Heart left ventricle (tissue), 16 donors: ENCODE data around the gene STH. TPM values are rescaled to one million over a fixed set of nuclear protein-coding genes. Genes with fewer than 3 reads are reported as not detected.
A peak's percentile ranks its signal among the peaks of the same experiment; 100 is the strongest.
"Not testable (repeated sequence)": the region's sequence is repeated elsewhere in the genome, so short reads cannot be mapped to it uniquely, and the experiment has no call there.

Experiments
- ATAC-seq, 4 donors: fragments of 200-7000 bp; cut with Tn5 transposase; one replicate each; pipeline ENCODE4 v1.9.1; 2020 to 2022; ENCODE audit warnings: moderate library complexity in 4 of 4, mild to moderate bottlenecking in 3 of 4, moderate number of reproducible peaks in 1 of 4
- DNase-seq, 5 donors: peaks; one replicate each; pipeline ENCODE4 v3.0.0-alpha.2; 2020
- H3K27ac ChIP-seq, 12 donors: fragments of 200-600 bp; sonication (generic) in 4 of 12; one replicate each; pipeline versions ENCODE4 v1.5.0 to v1.8.0; 2016 to 2022; ENCODE audit warnings: mild to moderate bottlenecking in 2 of 12
- H3K27me3 ChIP-seq, 9 donors: fragments of 200-600 bp; sonication (generic) in 2 of 9; one replicate each; pipeline versions ENCODE4 v1.5.1 to v1.8.0; 2016 to 2022; ENCODE audit warnings: mild to moderate bottlenecking in 3 of 9
- H3K36me3 ChIP-seq, 9 donors: fragments of 200-600 bp; sonication (generic) in 2 of 9; one replicate each; pipeline versions ENCODE4 v1.5.0 to v1.8.0; 2018 to 2022; ENCODE audit warnings: mild to moderate bottlenecking in 2 of 9
- H3K4me1 ChIP-seq, 12 donors: fragments of 200-600 bp; sonication (generic) in 4 of 12; one replicate each; pipeline versions ENCODE4 v1.5.0 to v1.8.0; 2016 to 2022; ENCODE audit warnings: mild to moderate bottlenecking in 3 of 12
- H3K4me3 ChIP-seq, 12 donors: fragments of 200-600 bp; sonication (generic) in 4 of 12; one replicate each; pipeline versions ENCODE4 v1.5.0 to v1.8.0; 2017 to 2022; ENCODE audit warnings: mild to moderate bottlenecking in 9 of 12, moderate library complexity in 4 of 12
- H3K9me3 ChIP-seq, 12 donors: fragments of 200-600 bp; sonication (generic) in 4 of 12; one replicate each; pipeline versions ENCODE4 v1.5.0 to v1.8.0; 2016 to 2022; ENCODE audit warnings: mild to moderate bottlenecking in 1 of 12
- CTCF ChIP-seq, 12 donors: fragments of 200-600 bp; sonication (generic) in 4 of 12; IDR thresholded peaks; one replicate each; pipeline versions ENCODE4 v1.5.0 to v1.8.0; 2018 to 2022; ENCODE audit warnings: antibody characterized with exemption in 12 of 12, mild to moderate bottlenecking in 5 of 12
- POLR2A ChIP-seq, 2 donors: fragments of 450-650 bp; IDR thresholded peaks; one replicate each; pipeline ENCODE4 v1.6.1; 2017; ENCODE audit warnings: antibody characterized with exemption in 2 of 2, mild to moderate bottlenecking in 2 of 2, moderate library complexity in 2 of 2
- WGBS, 4 donors: extraction: QIAGEN DNeasy Blood & Tissue Kit in 2 of 4; methylation state at CpG; one replicate each; pipeline versions ENCODE4 v1.1.5 to v1.1.7; 2013 to 2018; 5-methylcytosine and 5-hydroxymethylcytosine counted together
- intact Hi-C, 10 donors: fragments of 100-400 bp; cut with DNase I; formaldehyde crosslinking; loops; one replicate each; pipeline versions ENCODE4 v1.11.1 to v1.14.2; 2022
- polyA plus RNA-seq, 2 donors: library from polyadenylated mRNA; stranded (reverse); fragments of 200-250 nt; gene quantifications; one replicate each; pipeline ENCODE4 v1.2.3, GENCODE V29; 2013
- total RNA-seq, 9 donors: library from RNA; depleted of rRNA in 2 of 9; stranded (reverse); fragments of >200 nt in 2 of 9; fragmentation: NEBNext Ultra II Directional in 3 of 9; extraction: Animal tissue kit (Norgen Biotek cat#: 25700) in 3 of 9; gene quantifications; one replicate each; pipeline versions ENCODE4 v1.1.0 to v1.2.4, GENCODE V29; 2016 to 2023
- donor health status: ischemic (EF 13 %, LVEDD 7.1; RV severe dilation, severe dysfunction).
- donor health status: healthy with polysubstance abuse.
- donor health status: DM: no; HTN: yes; CAD: no.
- donor health status: DM: no; HTN: no; CAD: no.
- donor health status: ischemic (EF 25% LVEDD 6.9; RV normal size, moderate dysfunction).
- donor health status: ischemic (EF 25% LVEDD 5.7; RV mildly dilated, moderate dysfunction).
- donor health status: healthy.
- donor health status: DM: yes; HTN: yes; CAD: no.
- donor health status: ischemic (EF 35%, LVEDD 5.7; RV mildly dilated, moderate dysfunction).
- donor health status: nonischemic (EF 11% LVEDD 7.7; RV severe dilation, severe dysfunction).
- donor health status: DM: yes; HTN: yes; CAD: no.
- donor health status: PGD.
- donor health status: ischemic (EF 29% LVEDD 5.4; RV normal size, mild dysfunction).
- donor health status: nonischemic (EF 23%, LVEDD 6.1; RV moderate dilation, normal function).

The STH gene
- total and polyA plus RNA-seq, 11 donors, result 0.56 to 1.6 TPM; not detected in 9

DNA sequence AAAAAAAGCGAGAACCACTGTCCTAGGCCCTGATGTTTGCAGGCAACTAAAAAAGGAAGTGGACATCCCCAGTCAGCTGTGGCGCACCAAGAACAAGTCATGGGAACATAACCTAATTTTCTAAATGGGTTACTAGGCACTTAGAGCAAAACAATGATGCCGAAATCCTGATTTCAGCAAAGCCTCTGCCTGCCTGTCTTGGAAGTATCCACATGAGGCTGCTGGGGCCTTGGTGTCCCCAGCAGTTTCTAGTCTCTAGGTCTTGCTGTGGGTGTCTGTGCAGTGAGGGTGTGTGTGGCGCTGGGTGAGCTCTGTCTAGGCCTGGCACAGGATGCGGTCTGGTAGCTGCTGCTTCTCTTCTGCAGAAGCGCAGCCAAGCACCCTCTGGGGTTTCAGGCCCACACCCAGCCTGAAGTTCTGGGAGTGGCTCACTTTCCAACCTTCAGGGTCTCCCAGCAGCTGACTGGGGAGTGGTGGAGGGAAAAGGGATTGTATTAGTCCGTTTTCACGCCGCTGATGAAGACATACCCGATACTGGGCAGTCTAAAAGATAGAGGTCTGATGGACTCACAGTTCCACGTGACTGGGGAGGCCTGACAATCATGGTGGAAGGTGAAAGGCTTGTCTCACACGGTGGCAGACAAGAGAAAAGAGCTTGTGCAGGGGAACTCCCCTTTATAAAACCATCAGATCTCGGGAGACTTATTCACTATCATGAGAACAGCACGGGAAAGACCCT, 21.1 kb downstream of the STH start:
- Histone ChIP-seq H3K4me3 (no peak overlapping the region), H3K4me1 (no peaks in the 10 kb centered on the region), H3K27me3 (no peaks in the 10 kb centered on the region), H3K27ac (peak overlapping the region in 1 of 12 donors; percentile 64), H3K36me3 (peaks cover 0 to 25% (median 0%) of the 10 kb centered on the region in 9 donors), H3K9me3 (no peaks in the 10 kb centered on the region)
- intact Hi-C loops, result loop anchor here in 1 of 10 donors (10.0 kb wide), 1 partner anchor 435 kb away; no protein-coding TSS in a partner anchor
- ATAC-seq (peak in 2 of 4 donors; percentile 35 to 45), DNase-seq (no peak)
- WGBS, 4 donors, result 87 to 91% (median 91%) methylated on average over 14 of the region's 14 CpGs
- TF ChIP-seq POLR2A (IDR thresholded peaks at IDR 0.05) (no peak), CTCF (IDR thresholded peaks at IDR 0.05) (no peak)

DNA sequence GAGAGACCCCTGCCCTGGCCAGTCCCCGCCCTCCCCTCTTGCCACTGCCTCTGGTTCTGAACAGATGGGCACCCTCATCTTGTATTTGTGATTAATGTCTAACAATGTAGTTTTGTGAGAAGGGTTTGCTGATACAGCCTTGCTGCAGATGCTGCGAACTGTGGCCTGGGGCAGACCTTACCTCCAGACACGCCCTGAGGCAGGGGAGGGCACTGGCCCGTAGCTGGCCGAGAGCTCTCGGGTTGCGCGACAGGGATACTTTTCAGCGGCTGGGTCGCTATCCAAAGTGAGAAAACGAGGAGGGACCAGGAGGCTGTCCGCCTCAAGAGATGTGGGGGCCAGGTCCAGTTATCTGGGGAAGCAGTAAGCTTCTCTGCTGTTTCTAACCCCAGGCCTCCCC, 21.9 kb downstream of the STH start:
- Histone ChIP-seq H3K4me1 (peaks cover 0 to 7% (median 0%) of the 10 kb centered on the region in 12 donors), H3K36me3 (peaks cover 0 to 25% (median 0%) of the 10 kb centered on the region in 9 donors), H3K27ac (peak overlapping the region in 1 of 12 donors; percentile 64), H3K27me3 (no peaks in the 10 kb centered on the region), H3K4me3 (no peak overlapping the region), H3K9me3 (no peaks in the 10 kb centered on the region)
- DNase-seq, result no peak
- intact Hi-C loops, result loop anchor here in 1 of 10 donors (10.0 kb wide), 1 partner anchor 436 kb away; no protein-coding TSS in a partner anchor
- no peak for ATAC-seq
- no peak for TF ChIP-seq CTCF (IDR thresholded peaks at IDR 0.05)
- no peak for TF ChIP-seq POLR2A (IDR thresholded peaks at IDR 0.05)
- WGBS, 4 donors, result 87 to 91% (median 89%) methylated on average over 11 to 12 of the region's 12 CpGs

DNA sequence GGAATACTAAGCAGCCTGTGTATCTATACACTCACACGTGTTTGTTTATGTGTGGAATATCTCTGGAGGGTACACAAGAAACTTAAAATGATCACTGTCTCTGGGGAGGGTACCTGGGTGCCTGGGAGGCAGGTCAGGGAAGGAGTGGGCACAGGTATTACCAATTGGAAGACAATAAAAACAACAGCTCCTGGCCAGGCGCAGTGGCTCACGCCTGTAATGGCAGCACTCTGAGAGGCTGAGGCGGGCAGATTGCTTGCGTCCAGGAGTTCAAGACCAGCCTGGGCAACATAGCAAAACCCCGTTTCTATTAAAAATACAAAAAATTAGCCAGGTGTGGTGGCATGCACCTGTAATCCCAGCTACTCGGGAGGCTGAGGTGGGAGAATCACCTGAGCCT, 24.3 kb downstream of the STH start:
- H3K4me3 ChIP-seq, ATAC-seq, DNase-seq, H3K27ac ChIP-seq, H3K9me3 ChIP-seq, H3K27me3 ChIP-seq: not testable (repeated sequence)
- peaks cover 0 to 29% (median 11%) of the 10 kb centered on the region in 12 donors for H3K4me1 ChIP-seq
- WGBS, 4 donors, result 94 to 96% (median 95%) methylated on average over 7 of the region's 7 CpGs
- peaks cover 0 to 41% (median 3%) of the 10 kb centered on the region in 9 donors for H3K36me3 ChIP-seq
- intact Hi-C loops, result loop anchor here in 1 of 10 donors (10.0 kb wide), 1 partner anchor 439 kb away; no protein-coding TSS in a partner anchor

DNA sequence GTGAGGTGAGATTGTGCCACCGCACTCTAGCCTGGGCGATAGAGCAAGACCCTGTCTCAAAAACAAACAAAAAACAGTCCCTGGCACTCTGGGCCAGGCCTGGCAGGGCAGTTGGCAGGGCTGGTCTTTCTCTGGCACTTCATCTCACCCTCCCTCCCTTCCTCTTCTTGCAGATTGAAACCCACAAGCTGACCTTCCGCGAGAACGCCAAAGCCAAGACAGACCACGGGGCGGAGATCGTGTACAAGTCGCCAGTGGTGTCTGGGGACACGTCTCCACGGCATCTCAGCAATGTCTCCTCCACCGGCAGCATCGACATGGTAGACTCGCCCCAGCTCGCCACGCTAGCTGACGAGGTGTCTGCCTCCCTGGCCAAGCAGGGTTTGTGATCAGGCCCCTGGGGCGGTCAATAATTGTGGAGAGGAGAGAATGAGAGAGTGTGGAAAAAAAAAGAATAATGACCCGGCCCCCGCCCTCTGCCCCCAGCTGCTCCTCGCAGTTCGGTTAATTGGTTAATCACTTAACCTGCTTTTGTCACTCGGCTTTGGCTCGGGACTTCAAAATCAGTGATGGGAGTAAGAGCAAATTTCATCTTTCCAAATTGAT, 24.8 kb downstream of the STH start:
- no peak for ATAC-seq
- Histone ChIP-seq H3K27me3 (no peaks in the 10 kb centered on the region), H3K27ac (no peak overlapping the region), H3K36me3 (peaks cover 0 to 46% (median 5%) of the 10 kb centered on the region in 9 donors), H3K9me3 (no peaks in the 10 kb centered on the region), H3K4me1 (peaks cover 0 to 34% (median 15%) of the 10 kb centered on the region in 12 donors), H3K4me3 (no peak overlapping the region)
- DNase-seq, result no peak
- intact Hi-C loops, result loop anchor here in 1 of 10 donors (10.0 kb wide), 1 partner anchor 439 kb away; no protein-coding TSS in a partner anchor
- 93 to 97% (median 95%) methylated on average over 23 to 24 of the region's 24 CpGs for WGBS, 4 donors
- no peak for TF ChIP-seq POLR2A (IDR thresholded peaks at IDR 0.05)
- TF ChIP-seq CTCF (IDR thresholded peaks at IDR 0.05), result no peak
